Measurements from ENCODE around the gene STXBP6.

The STXBP6 gene

GRCh38 chr14:24995016-24995415 is 54.9 kb downstream of the STXBP6 start:
- no peak for TF ChIP-seq RAD21 (IDR thresholded peaks at IDR 0.05; ENCODE audit: low read depth)
- TF ChIP-seq EGR1 (IDR thresholded peaks at IDR 0.05): no peak
- no peak for TF ChIP-seq CEBPB (IDR thresholded peaks at IDR 0.05)
- no peak for TF ChIP-seq TCF12 (IDR thresholded peaks at IDR 0.05; ENCODE audit: low read depth)
- TF ChIP-seq TAF1 (IDR thresholded peaks at IDR 0.05; ENCODE audit: low read depth): no peak
- no peak for TF ChIP-seq FOXM1 (IDR thresholded peaks at IDR 0.05; ENCODE audit: borderline replicate concordance, low read depth)
- no peak for TF ChIP-seq USF1 (IDR thresholded peaks at IDR 0.05)
- TF ChIP-seq ZBTB7A (IDR thresholded peaks at IDR 0.05; ENCODE audit: low read depth): no peak
- TF ChIP-seq MAX (IDR thresholded peaks at IDR 0.05): no peak
- TF ChIP-seq EP300 (IDR thresholded peaks at IDR 0.05; ENCODE audit: borderline replicate concordance): no peak
- TF ChIP-seq REST (IDR thresholded peaks at IDR 0.05; ENCODE audit: low read depth): no peak
- no peak for TF ChIP-seq CREB1 (IDR thresholded peaks at IDR 0.05; ENCODE audit: low read depth)
- TF ChIP-seq YY1 (IDR thresholded peaks at IDR 0.05; ENCODE audit: low read depth): no peak
- TF ChIP-seq TEAD4 (IDR thresholded peaks at IDR 0.05): no peak
- no peak for TF ChIP-seq NFIC (IDR thresholded peaks at IDR 0.05)

GRCh38 chr14:24993631-24994030 is 56.3 kb downstream of the STXBP6 start:
- no peak for TF ChIP-seq TAF1 (IDR thresholded peaks at IDR 0.05; ENCODE audit: low read depth)
- TF ChIP-seq FOXM1 (IDR thresholded peaks at IDR 0.05; ENCODE audit: borderline replicate concordance, low read depth): no peak
- no peak for TF ChIP-seq EP300 (IDR thresholded peaks at IDR 0.05; ENCODE audit: borderline replicate concordance)
- no peak for TF ChIP-seq TEAD4 (IDR thresholded peaks at IDR 0.05)
- TF ChIP-seq REST (IDR thresholded peaks at IDR 0.05; ENCODE audit: low read depth): no peak
- no peak for TF ChIP-seq MAX (IDR thresholded peaks at IDR 0.05)
- TF ChIP-seq YY1 (IDR thresholded peaks at IDR 0.05; ENCODE audit: low read depth): no peak
- TF ChIP-seq RAD21 (IDR thresholded peaks at IDR 0.05; ENCODE audit: low read depth): no peak
- TF ChIP-seq USF1 (IDR thresholded peaks at IDR 0.05): no peak
- TF ChIP-seq ZBTB7A (IDR thresholded peaks at IDR 0.05; ENCODE audit: low read depth): no peak
- TF ChIP-seq CREB1 (IDR thresholded peaks at IDR 0.05; ENCODE audit: low read depth): no peak
- TF ChIP-seq CEBPB (IDR thresholded peaks at IDR 0.05): no peak
- TF ChIP-seq NFIC (IDR thresholded peaks at IDR 0.05): no peak
- TF ChIP-seq TCF12 (IDR thresholded peaks at IDR 0.05; ENCODE audit: low read depth): no peak
- TF ChIP-seq EGR1 (IDR thresholded peaks at IDR 0.05): no peak

GRCh38 chr14:24992624-24993360 is 57.2 kb downstream of the STXBP6 start:
- TF ChIP-seq TEAD4 (IDR thresholded peaks at IDR 0.05) (no peak), CEBPB (IDR thresholded peaks at IDR 0.05) (no peak), RAD21 (IDR thresholded peaks at IDR 0.05; ENCODE audit: low read depth) (0 out of 2 replicates have a peak, but pooled peaks have one; percentile 5)

GRCh38 chr14:24991821-24992220 is 58.1 kb downstream of the STXBP6 start:
- TF ChIP-seq EP300 (IDR thresholded peaks at IDR 0.05; ENCODE audit: borderline replicate concordance) (no peak), RAD21 (IDR thresholded peaks at IDR 0.05; ENCODE audit: low read depth) (no peak), FOXM1 (IDR thresholded peaks at IDR 0.05; ENCODE audit: borderline replicate concordance, low read depth) (no peak), TEAD4 (IDR thresholded peaks at IDR 0.05) (no peak), USF1 (IDR thresholded peaks at IDR 0.05) (no peak), TCF12 (IDR thresholded peaks at IDR 0.05; ENCODE audit: low read depth) (no peak), ZBTB7A (IDR thresholded peaks at IDR 0.05; ENCODE audit: low read depth) (no peak), REST (IDR thresholded peaks at IDR 0.05; ENCODE audit: low read depth) (no peak), CEBPB (IDR thresholded peaks at IDR 0.05) (no peak), CREB1 (IDR thresholded peaks at IDR 0.05; ENCODE audit: low read depth) (no peak), YY1 (IDR thresholded peaks at IDR 0.05; ENCODE audit: low read depth) (no peak), TAF1 (IDR thresholded peaks at IDR 0.05; ENCODE audit: low read depth) (no peak)

Data from Ishikawa (cell line).